ENCODE data around the gene RASL11B.

Gene RASL11B

DNA sequence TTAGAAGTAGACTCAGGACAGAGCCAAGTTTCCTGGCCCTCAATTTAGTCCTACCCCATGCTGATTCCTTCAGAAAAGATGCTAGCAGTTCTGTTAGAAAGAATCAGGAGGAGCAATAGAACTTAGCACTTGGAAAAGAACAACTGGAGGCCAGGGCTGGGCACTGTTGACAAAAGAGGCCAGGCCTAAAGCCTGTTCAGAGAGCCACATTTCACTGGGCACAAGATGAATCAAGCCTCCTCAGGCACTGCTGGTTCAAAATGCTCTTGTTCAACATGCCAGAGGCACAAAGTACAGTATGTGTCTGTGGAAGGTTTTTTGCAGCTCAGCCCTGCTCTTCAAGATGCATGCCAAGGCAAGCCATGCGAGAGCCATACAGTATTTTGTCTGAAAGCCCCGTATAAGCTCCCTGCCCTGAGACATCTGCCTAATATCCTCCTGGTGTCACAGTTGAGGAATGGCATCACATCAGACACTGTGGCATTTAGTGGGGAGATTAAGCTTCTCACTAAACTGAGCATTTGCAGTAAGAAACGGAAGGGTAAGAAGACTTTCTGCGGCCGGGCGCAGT lies 53.7 kb downstream of the RASL11B start:
- no peak for DNase-seq (ENCODE audit: low spot score)

Data from GM03348 (cell line).